Neural cell (in vitro differentiated cells): ENCODE results near the gene MPHOSPH9. TPM values are rescaled to one million over a fixed set of nuclear protein-coding genes. Genes with fewer than 3 reads are reported as not detected.
"Not testable (repeated sequence)": the region's sequence is repeated elsewhere in the genome, so short reads cannot be mapped to it uniquely, and the experiment has no call there.

ENCODE experiments used
- H2AFZ ChIP-seq: fragments of 200-600, 300-800 bp; sonication (generic), shearing (Covaris generic); 2 replicates; pipeline ENCODE4 v1.6.0; 2014; ENCODE audit warnings: low read depth, mild to moderate bottlenecking, antibody characterized with exemption, low read length, moderate library complexity
- H3F3A ChIP-seq: fragments of 200-600 bp; shearing (Covaris generic); 2 replicates; pipeline ENCODE4 v1.6.1; 2016; ENCODE audit warnings: mild to moderate bottlenecking, moderate library complexity, mixed read lengths, antibody characterized with exemption, low read length; ENCODE audit not compliant: insufficient read depth, poor library complexity, severe bottlenecking
- H3K27ac ChIP-seq: fragments of 200-600, 300-800 bp; sonication (generic), shearing (Covaris generic); 2 replicates; pipeline ENCODE4 v1.5.1; 2014; ENCODE audit warnings: mild to moderate bottlenecking, low read length, moderate library complexity
- H3K27me3 ChIP-seq: fragments of 300-800, 200-600 bp; sonication (generic), shearing (Covaris generic); 2 replicates; pipeline ENCODE4 v1.6.0; 2014; ENCODE audit warnings: mild to moderate bottlenecking, low read depth, low read length, moderate library complexity; ENCODE audit not compliant: insufficient read depth
- H3K36me3 ChIP-seq: fragments of 300-800, 200-600 bp; sonication (generic), shearing (Covaris generic); 2 replicates; pipeline ENCODE4 v1.5.1; 2014; ENCODE audit warnings: mild to moderate bottlenecking, antibody characterized with exemption, low read length, moderate library complexity; ENCODE audit not compliant: insufficient read depth
- H3K4me2 ChIP-seq: fragments of 300-800, 200-600 bp; sonication (generic), shearing (Covaris generic); 2 replicates; pipeline ENCODE4 v1.6.0; 2014; ENCODE audit warnings: mild to moderate bottlenecking, low read length
- H3K4me3 ChIP-seq: fragments of 300-800, 200-600 bp; sonication (generic), shearing (Covaris generic); 2 replicates; pipeline ENCODE4 v1.5.1; 2014; ENCODE audit warnings: mild to moderate bottlenecking, low read length, moderate library complexity
- H3K79me2 ChIP-seq: fragments of 200-600 bp; shearing (Covaris generic); replicated peaks from 2 replicates; pipeline ENCODE4 v1.6.0; 2014; ENCODE audit warnings: mild to moderate bottlenecking, low read length, moderate library complexity; ENCODE audit not compliant: insufficient read depth
- H3K9ac ChIP-seq: fragments of 300-800, 200-600 bp; sonication (generic), shearing (Covaris generic); 2 replicates; pipeline ENCODE4 v1.6.1; 2016; ENCODE audit warnings: mild to moderate bottlenecking, low read length, mixed read lengths
- H3K9me2 ChIP-seq: fragments of 200-600 bp; shearing (Covaris generic); 2 replicates; pipeline ENCODE4 v1.6.1; 2016; ENCODE audit warnings: mild to moderate bottlenecking, low read length, mixed read lengths; ENCODE audit not compliant: insufficient read depth
- H3K9me3 ChIP-seq: fragments of 200-600, 300-800 bp; sonication (generic), shearing (Covaris generic); 2 replicates; pipeline ENCODE4 v1.6.1; 2016; ENCODE audit warnings: mild to moderate bottlenecking, mixed run types, low read length, moderate library complexity, mixed read lengths
- H4K20me1 ChIP-seq: fragments of 200-600 bp; shearing (Covaris generic); 2 replicates; pipeline ENCODE4 v1.6.1; 2016; ENCODE audit warnings: mild to moderate bottlenecking, mixed run types; ENCODE audit not compliant: insufficient read depth
- EP300 ChIP-seq: fragments of 450-650 bp; conservative IDR thresholded peaks from 2 replicates; pipeline ENCODE4 v1.6.1; 2014; ENCODE audit warnings: antibody characterized with exemption, mild to moderate bottlenecking, moderate library complexity; ENCODE audit not compliant: poor library complexity, severe bottlenecking
- EZH2 ChIP-seq: fragments of 200-600, 300-800 bp; shearing (Covaris generic), sonication (generic); IDR thresholded peaks from 2 replicates; pipeline ENCODE4 v1.6.1; 2014; ENCODE audit warnings: antibody characterized with exemption, low read length, borderline replicate concordance, mild to moderate bottlenecking; ENCODE audit not compliant: insufficient read depth, poor library complexity, severe bottlenecking
- POLR2AphosphoS5 ChIP-seq: IDR thresholded peaks from 2 replicates; pipeline ENCODE4 v1.6.1; 2012
- polyA plus RNA-seq: library from polyadenylated mRNA; depleted of rRNA; stranded (reverse); fragments of >200 nt; gene quantifications from 2 replicates; pipeline ENCODE4 v1.2.3, GENCODE V29; 2014
- TF ChIP-seq, protein P1 (sequence below): IDR thresholded peaks from 2 replicates; pipeline ENCODE4 v1.6.1; 2012; ENCODE audit warnings: borderline replicate concordance
- TF ChIP-seq, protein P2 (sequence below): fragments of 450-650 bp; IDR thresholded peaks from 2 replicates; pipeline ENCODE4 v1.5.1; 2014; ENCODE audit warnings: antibody characterized with exemption, mild to moderate bottlenecking, moderate library complexity; ENCODE audit not compliant: poor library complexity, severe bottlenecking

MPHOSPH9 gene
- polyA plus RNA-seq, 1 donor from 2014 or later = 59.1 TPM

DNA sequence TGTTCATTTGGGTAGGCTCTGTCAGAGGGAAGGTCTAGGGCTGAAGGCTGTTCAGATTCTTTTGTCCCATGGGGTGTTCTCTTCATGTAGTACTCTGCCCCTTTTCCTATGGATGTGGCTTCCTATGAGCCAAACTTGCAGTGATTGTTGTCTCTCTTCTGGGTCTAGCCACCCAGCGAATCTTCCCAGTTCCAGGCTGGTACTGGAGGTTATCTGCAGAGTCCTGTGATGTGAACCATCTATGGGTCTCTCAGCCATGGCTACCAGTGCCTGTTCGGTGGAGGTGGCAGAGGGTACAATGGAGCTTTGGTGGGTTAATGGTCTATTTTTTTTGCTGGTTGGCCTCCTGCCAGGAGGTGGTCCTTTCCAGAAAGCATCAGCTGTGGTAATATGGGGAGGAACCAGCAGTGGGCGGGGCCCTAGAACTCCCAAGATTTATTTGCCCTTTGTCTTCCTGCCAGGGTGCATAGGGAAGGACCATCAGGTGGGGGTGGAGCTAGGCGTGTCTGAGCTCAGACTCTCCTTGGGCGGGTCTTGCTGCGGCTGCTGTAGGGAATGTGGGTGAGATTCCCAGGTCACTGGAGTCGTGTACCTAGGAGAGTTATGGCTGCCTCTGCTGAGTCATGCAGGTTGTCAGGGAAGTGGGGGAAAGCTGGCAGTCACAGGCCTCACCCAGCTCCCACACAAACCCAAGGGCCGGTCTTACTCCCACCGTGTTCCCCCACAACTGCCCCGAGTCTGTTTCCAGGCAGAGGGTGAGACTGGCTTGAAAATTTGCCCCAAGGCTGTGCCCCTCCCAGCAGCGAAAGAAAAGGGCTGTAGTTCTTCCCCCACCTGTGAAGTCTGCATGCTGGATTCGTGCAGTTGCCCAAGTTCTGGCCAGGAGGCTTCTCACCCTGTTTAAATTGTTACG, 17.8 kb upstream of the MPHOSPH9 start:
- Histone ChIP-seq H4K20me1 (no peaks in the 10 kb centered on the region), H3K4me2 (no peak overlapping the region), H3K9ac (no peak overlapping the region), H3K4me3 (no peak overlapping the region), H3K27me3 (no peaks in the 10 kb centered on the region), H3K27ac (no peak overlapping the region), H2AFZ (no peak overlapping the region), H3K9me3 (no peaks in the 10 kb centered on the region), H3K79me2 (no peaks in the 10 kb centered on the region), H3K9me2 (no peaks in the 10 kb centered on the region), H3F3A (no peaks in the 10 kb centered on the region), H3K36me3 (no peaks in the 10 kb centered on the region)
- TF ChIP-seq EZH2 = no peak
- TF ChIP-seq, protein P1, sequence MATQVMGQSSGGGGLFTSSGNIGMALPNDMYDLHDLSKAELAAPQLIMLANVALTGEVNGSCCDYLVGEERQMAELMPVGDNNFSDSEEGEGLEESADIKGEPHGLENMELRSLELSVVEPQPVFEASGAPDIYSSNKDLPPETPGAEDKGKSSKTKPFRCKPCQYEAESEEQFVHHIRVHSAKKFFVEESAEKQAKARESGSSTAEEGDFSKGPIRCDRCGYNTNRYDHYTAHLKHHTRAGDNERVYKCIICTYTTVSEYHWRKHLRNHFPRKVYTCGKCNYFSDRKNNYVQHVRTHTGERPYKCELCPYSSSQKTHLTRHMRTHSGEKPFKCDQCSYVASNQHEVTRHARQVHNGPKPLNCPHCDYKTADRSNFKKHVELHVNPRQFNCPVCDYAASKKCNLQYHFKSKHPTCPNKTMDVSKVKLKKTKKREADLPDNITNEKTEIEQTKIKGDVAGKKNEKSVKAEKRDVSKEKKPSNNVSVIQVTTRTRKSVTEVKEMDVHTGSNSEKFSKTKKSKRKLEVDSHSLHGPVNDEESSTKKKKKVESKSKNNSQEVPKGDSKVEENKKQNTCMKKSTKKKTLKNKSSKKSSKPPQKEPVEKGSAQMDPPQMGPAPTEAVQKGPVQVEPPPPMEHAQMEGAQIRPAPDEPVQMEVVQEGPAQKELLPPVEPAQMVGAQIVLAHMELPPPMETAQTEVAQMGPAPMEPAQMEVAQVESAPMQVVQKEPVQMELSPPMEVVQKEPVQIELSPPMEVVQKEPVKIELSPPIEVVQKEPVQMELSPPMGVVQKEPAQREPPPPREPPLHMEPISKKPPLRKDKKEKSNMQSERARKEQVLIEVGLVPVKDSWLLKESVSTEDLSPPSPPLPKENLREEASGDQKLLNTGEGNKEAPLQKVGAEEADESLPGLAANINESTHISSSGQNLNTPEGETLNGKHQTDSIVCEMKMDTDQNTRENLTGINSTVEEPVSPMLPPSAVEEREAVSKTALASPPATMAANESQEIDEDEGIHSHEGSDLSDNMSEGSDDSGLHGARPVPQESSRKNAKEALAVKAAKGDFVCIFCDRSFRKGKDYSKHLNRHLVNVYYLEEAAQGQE = no peak
- no peak for TF ChIP-seq POLR2AphosphoS5
- TF ChIP-seq EP300 = no peak
- TF ChIP-seq, protein P2, sequence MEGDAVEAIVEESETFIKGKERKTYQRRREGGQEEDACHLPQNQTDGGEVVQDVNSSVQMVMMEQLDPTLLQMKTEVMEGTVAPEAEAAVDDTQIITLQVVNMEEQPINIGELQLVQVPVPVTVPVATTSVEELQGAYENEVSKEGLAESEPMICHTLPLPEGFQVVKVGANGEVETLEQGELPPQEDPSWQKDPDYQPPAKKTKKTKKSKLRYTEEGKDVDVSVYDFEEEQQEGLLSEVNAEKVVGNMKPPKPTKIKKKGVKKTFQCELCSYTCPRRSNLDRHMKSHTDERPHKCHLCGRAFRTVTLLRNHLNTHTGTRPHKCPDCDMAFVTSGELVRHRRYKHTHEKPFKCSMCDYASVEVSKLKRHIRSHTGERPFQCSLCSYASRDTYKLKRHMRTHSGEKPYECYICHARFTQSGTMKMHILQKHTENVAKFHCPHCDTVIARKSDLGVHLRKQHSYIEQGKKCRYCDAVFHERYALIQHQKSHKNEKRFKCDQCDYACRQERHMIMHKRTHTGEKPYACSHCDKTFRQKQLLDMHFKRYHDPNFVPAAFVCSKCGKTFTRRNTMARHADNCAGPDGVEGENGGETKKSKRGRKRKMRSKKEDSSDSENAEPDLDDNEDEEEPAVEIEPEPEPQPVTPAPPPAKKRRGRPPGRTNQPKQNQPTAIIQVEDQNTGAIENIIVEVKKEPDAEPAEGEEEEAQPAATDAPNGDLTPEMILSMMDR = no peak

DNA sequence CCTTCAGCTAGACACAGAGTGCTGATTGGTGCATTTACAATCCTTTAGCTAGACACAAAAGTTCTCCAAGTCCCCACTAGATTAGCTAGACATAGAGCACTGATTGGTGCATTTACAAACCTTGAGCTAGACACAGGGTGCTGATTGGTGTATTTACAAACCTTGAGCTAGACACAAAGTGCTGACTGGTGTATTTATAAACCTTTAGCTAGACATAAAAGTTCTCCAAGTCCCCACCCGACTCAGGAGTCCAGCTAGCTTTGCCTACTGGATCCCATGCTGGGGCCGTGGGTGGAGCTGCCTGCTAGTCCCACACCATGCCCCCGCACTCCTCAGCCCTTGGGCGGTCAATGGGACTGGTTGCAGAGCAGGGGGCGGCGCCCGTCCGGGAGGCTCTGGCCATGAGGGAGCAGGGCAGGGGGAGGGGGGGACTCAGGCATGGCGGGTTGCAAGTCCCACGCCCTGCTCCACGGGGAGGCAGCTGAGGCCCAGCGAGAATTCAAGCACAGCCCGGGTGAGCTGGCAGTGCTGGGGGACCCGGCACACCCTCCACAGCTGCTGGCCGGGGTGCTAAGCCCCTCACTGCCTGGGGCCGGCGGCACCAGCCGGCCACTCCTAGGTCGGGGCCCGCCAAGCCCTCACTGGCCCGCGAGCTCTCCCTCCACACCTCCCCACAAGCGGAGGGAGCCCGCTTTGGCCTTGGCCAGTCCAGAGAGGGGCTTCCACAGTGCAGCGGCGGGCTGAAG, 16.2 kb upstream of the MPHOSPH9 start:
- not testable (repeated sequence) for H3K27me3 ChIP-seq, H3K27ac ChIP-seq, H3F3A ChIP-seq, H3K9me3 ChIP-seq, H2AFZ ChIP-seq, H3K4me3 ChIP-seq, H3K36me3 ChIP-seq, H3K4me2 ChIP-seq, H3K9ac ChIP-seq, H3K79me2 ChIP-seq, H4K20me1 ChIP-seq, H3K9me2 ChIP-seq

DNA sequence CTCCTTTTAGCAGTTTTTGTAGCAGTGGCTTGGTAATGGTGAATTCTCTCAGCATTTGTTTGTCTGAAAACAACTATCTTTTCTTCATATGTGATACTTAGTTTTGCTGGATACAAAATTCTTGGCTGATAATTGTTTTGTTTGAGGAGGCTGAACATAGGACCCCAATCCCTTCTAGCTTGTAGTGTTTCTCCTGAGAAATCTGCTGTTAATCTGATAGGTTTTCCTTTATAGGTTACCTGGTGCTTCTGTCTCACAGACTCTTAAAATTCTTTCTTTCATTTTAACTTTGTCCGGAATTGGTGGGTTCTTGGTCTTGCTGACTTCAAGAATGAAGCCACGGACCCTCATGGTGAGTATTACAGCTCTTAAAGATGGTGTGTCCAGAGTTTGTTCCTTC, 15.2 kb upstream of the MPHOSPH9 start:
- H3K27ac ChIP-seq, H3K36me3 ChIP-seq, H4K20me1 ChIP-seq, H3K4me2 ChIP-seq, H3K9me2 ChIP-seq, H3K4me3 ChIP-seq, H3K9me3 ChIP-seq, H3K9ac ChIP-seq, H3K27me3 ChIP-seq, H3F3A ChIP-seq, H2AFZ ChIP-seq, H3K79me2 ChIP-seq: not testable (repeated sequence)
